Stimulated activated CD4-positive, alpha-beta T cell treated with anti-CD3 and anti-CD28 coated beads, Interleukin-2, amount 100 ng/mL, for 24 hours (primary cell): ENCODE measurements around the gene OR10C1.

Experiments
- DNase-seq, 2 donors: peaks; one replicate each; pipeline ENCODE4 v3.0.0-alpha.2; 2020

The OR10C1 gene

GRCh38 chr6:29478740-29479139 is 39.6 kb downstream of the OR10C1 start:
- DNase-seq: no peak

GRCh38 chr6:29479560-29479959 is 40.5 kb downstream of the OR10C1 start:
- no peak for DNase-seq

GRCh38 chr6:29483186-29483585 is 44.1 kb downstream of the OR10C1 start:
- no peak for DNase-seq

- DNase-seq: no peak
Observed at GRCh38 chr6:29483735-29484134, 44.6 kb downstream of the OR10C1 start.

- DNase-seq: no peak
Observed at GRCh38 chr6:29486577-29486976, 47.5 kb downstream of the OR10C1 start.

- DNase-seq: no peak
Observed at GRCh38 chr6:29487131-29487530, 48.0 kb downstream of the OR10C1 start.

- no peak for DNase-seq
Observed at GRCh38 chr6:29487660-29488059, 48.6 kb downstream of the OR10C1 start, which contains the start of gene MAS1L. Gene MAS1L (minus strand): TSS chr6:29487956. CDS start chr6:29487902, 54 bp downstream.

GRCh38 chr6:29488874-29489273 is 49.8 kb downstream of the OR10C1 start:
- DNase-seq: no peak

GRCh38 chr6:29489286-29489685 is 50.2 kb downstream of the OR10C1 start:
- DNase-seq: no peak

- no peak for DNase-seq
Observed at GRCh38 chr6:29490055-29490454, 50.9 kb downstream of the OR10C1 start.

- DNase-seq: no peak
Observed at GRCh38 chr6:29490552-29490951, 51.4 kb downstream of the OR10C1 start.
